Thyroid gland (tissue), 4 donors: ENCODE results near the gene CLSTN2. TPM values are rescaled to one million over a fixed set of nuclear protein-coding genes. Genes with fewer than 3 reads are reported as not detected.
"Not testable (repeated sequence)": the region's sequence is repeated elsewhere in the genome, so short reads cannot be mapped to it uniquely, and the experiment has no call there.

ENCODE experiments used
- DNase-seq, 2 donors: peaks; one replicate each; pipeline ENCODE4 v3.0.0-alpha.2; 2019
- H3K27ac ChIP-seq, 3 donors: fragments of 200-600 bp; sonication (generic); 1 replicate in 2 of 3; 2 replicates in 1 of 3; pipeline ENCODE4 v1.5.1; 2016 to 2019; ENCODE audit warnings: mild to moderate bottlenecking in 1 of 3, moderate library complexity in 1 of 3
- H3K27me3 ChIP-seq: fragments of 200-600 bp; sonication (generic); one replicate; pipeline ENCODE4 v1.5.1; 2019
- H3K36me3 ChIP-seq, 2 donors: fragments of 200-600 bp; sonication (generic); one replicate each; pipeline ENCODE4 v1.5.1; 2016 to 2019
- H3K4me1 ChIP-seq, 2 donors: fragments of 200-600 bp; sonication (generic); one replicate each; pipeline ENCODE4 v1.5.1; 2017 to 2019
- H3K4me3 ChIP-seq, 3 donors: fragments of 200-600 bp; sonication (generic); replicated peaks in 1 of 3; 1 replicate in 2 of 3; 2 replicates in 1 of 3; pipeline ENCODE4 v1.5.1; 2016; ENCODE audit warnings: mild to moderate bottlenecking in 1 of 3
- H3K9me3 ChIP-seq: fragments of 200-600 bp; sonication (generic); one replicate; pipeline ENCODE4 v1.5.1; 2017
- POLR2A ChIP-seq, 2 donors: fragments of 450-650 bp; IDR thresholded peaks; one replicate each; pipeline ENCODE4 v1.6.1; 2017; ENCODE audit warnings: antibody characterized with exemption in 2 of 2, mild to moderate bottlenecking in 2 of 2, moderate library complexity in 1 of 2
- WGBS, 2 donors: methylation state at CpG; one replicate each; pipeline ENCODE4 v1.1.5; 2017; 5-methylcytosine and 5-hydroxymethylcytosine counted together
- intact Hi-C: fragments of 100-400 bp; cut with DNase I; formaldehyde crosslinking; loops from one replicate; pipeline ENCODE4 v1.15.1; 2023
- total RNA-seq, 4 donors: library from RNA; depleted of rRNA; stranded (reverse); fragments of >200 nt; gene quantifications; one replicate each; pipeline ENCODE4 v1.2.3, GENCODE V29; 2016
- TF ChIP-seq, protein P1 (sequence below), 6 experiments: fragments of 200-600 bp in 3 of 6; fragments of 450-650 bp in 3 of 6; sonication (generic) in 3 of 6; IDR thresholded peaks; one replicate each; pipeline ENCODE4 v1.5.1; 2016 to 2019; ENCODE audit warnings: antibody characterized with exemption in 6 of 6, mild to moderate bottlenecking in 2 of 6, inconsistent platforms in 1 of 6, moderate library complexity in 1 of 6

The CLSTN2 gene
- total RNA-seq, 4 donors from 2014 or later = 9.7 to 32.9 (median 15.5) TPM

DNA sequence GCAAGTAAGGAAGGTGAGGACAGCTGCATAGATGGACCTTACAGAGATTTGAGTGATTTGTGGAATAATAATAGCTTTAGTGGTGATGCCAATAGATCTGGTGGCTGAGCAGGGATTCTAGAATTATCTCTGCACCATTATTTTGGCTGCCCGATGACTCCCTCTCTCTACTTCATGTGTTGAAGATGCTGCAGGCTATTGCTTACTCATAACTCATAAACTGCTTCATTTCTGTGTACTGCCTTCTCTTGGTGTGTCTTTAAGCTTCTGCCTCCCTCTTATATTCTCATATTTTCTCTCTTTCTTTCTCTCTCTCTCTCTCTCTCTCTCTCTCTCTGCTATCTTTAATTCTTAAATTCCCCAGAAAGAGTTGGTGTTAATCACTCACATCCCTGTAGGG, 486.9 kb downstream of the CLSTN2 start:
- 96 to 100% methylated on average over 1 of the region's 1 CpG for WGBS, 2 donors
- TF ChIP-seq, protein P1, sequence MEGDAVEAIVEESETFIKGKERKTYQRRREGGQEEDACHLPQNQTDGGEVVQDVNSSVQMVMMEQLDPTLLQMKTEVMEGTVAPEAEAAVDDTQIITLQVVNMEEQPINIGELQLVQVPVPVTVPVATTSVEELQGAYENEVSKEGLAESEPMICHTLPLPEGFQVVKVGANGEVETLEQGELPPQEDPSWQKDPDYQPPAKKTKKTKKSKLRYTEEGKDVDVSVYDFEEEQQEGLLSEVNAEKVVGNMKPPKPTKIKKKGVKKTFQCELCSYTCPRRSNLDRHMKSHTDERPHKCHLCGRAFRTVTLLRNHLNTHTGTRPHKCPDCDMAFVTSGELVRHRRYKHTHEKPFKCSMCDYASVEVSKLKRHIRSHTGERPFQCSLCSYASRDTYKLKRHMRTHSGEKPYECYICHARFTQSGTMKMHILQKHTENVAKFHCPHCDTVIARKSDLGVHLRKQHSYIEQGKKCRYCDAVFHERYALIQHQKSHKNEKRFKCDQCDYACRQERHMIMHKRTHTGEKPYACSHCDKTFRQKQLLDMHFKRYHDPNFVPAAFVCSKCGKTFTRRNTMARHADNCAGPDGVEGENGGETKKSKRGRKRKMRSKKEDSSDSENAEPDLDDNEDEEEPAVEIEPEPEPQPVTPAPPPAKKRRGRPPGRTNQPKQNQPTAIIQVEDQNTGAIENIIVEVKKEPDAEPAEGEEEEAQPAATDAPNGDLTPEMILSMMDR (IDR thresholded peaks at IDR 0.05) = no peak
- TF ChIP-seq POLR2A (IDR thresholded peaks at IDR 0.05) = no peak
- Histone ChIP-seq H3K27ac (no peak overlapping the region), H3K4me3 (no peak overlapping the region), H3K36me3 (no peaks in the 10 kb centered on the region), H3K4me1 (peaks cover 8 to 12% of the 10 kb centered on the region in 2 donors), H3K27me3 (no peaks in the 10 kb centered on the region), H3K9me3 (no peaks in the 10 kb centered on the region)
- DNase-seq = no peak
- intact Hi-C loops = no loop called here

DNA sequence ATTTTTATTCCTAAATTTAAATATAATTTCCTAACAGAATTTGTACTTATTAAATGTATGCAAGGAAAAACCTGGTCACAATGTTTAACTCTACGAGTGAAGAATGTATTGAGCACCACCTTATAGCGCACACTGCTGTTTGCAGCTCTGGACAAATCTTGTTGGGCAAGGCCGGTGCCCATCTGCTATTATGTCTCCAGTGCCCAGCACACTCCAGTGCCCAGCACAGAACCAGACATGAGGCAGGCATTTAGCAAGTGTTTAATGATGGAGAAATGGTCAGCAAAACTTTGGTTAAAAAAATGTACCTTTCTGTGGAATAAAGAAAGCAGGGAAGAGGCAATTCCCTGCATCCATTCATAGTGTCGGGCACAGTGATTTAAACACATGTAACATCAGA, 488.2 kb downstream of the CLSTN2 start:
- WGBS, 2 donors = 94 to 97% methylated on average over 4 of the region's 4 CpGs
- TF ChIP-seq, protein P1 (IDR thresholded peaks at IDR 0.05) = no peak
- TF ChIP-seq POLR2A (IDR thresholded peaks at IDR 0.05) = no peak
- intact Hi-C loops = no loop called here
- Histone ChIP-seq H3K27me3 (no peaks in the 10 kb centered on the region), H3K4me1 (peaks cover 8 to 12% of the 10 kb centered on the region in 2 donors), H3K4me3 (no peak overlapping the region), H3K9me3 (no peaks in the 10 kb centered on the region), H3K36me3 (no peaks in the 10 kb centered on the region), H3K27ac (no peak overlapping the region)
- DNase-seq = no peak

DNA sequence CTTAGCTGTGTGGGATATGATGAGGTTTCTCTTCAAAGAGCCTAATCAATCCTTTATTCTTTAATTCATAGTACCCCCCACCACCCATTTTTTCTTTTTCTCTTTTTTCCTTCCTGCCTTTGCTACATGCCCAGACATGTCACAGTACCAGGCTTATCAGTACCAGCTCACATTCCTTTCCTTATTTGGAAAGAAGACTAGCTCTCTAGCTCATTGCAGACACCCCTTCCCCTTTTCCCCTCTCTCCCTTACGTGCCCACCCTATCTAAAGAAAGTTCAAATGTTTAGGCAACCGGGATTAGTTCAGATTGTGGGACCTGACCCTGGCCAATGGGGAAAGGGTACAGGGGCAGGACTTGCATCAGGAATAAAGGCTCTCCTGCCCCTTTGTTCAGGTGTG, 488.6 kb downstream of the CLSTN2 start:
- not testable (repeated sequence) for H3K27ac ChIP-seq, DNase-seq
- peaks cover 8 to 12% of the 10 kb centered on the region in 2 donors for H3K4me1 ChIP-seq

DNA sequence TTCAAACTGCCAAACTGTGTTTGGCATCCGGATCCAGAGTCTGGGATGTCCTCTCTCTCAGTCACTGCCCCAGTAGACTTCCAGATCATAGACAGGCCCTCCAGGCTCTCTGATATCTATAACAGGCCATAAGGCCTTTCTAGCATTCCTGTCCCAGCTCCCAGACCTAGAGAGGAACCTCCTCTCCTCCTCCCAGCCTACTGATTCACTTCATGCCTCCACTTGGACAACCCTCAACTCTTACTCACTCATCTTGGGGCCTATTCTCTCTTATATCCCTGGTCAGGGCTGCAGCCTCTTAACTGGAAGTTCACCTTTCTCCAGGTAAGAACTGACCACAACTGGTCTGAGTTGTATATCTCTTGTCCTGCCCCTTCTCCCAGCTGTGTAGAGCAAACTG, 489.2 kb downstream of the CLSTN2 start:
- no peak for DNase-seq
- WGBS, 2 donors = 91 to 93% methylated on average over 1 of the region's 1 CpG

More for the DNA sequence above, 488.6 kb downstream of the CLSTN2 start:
- H3K27me3 ChIP-seq, H3K9me3 ChIP-seq, H3K4me3 ChIP-seq, H3K36me3 ChIP-seq, intact Hi-C loops: not testable (repeated sequence)
- 59 to 67% methylated on average over 2 of the region's 2 CpGs for WGBS, 2 donors

DNA sequence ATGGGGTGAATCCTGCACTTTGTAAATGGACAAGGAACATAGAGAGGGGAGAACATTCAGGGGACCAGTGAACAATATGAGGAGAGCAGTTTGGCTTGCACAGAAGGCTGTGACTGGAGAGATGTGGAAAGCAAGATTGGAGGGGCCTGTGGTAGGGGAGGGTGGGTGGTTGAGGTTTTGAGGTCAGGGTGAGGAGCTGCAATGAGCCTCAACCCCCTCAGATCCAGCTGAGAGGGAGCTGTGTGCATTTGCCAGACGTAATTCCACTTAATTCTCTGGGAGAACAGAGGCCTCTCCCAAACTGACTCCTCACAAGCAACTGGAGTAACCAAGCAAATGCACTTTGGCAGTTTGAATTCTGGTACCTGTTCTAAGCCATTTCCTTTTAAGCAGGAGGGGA, 489.7 kb downstream of the CLSTN2 start:
- no peak for DNase-seq
- Histone ChIP-seq H3K4me1 (peaks cover 8 to 12% of the 10 kb centered on the region in 2 donors), H3K27ac (no peak overlapping the region), H3K9me3 (no peaks in the 10 kb centered on the region), H3K4me3 (no peak overlapping the region), H3K27me3 (no peaks in the 10 kb centered on the region), H3K36me3 (no peaks in the 10 kb centered on the region)
- TF ChIP-seq POLR2A (IDR thresholded peaks at IDR 0.05) = no peak
- TF ChIP-seq, protein P1 (IDR thresholded peaks at IDR 0.05) = no peak
- 69 to 88% methylated on average over 1 of the region's 1 CpG for WGBS, 2 donors
- intact Hi-C loops = no loop called here

More for the DNA sequence above, 489.2 kb downstream of the CLSTN2 start:
- Histone ChIP-seq H3K27me3 (no peaks in the 10 kb centered on the region), H3K4me3 (no peak overlapping the region), H3K36me3 (no peaks in the 10 kb centered on the region), H3K4me1 (peaks cover 8 to 12% of the 10 kb centered on the region in 2 donors), H3K9me3 (no peaks in the 10 kb centered on the region), H3K27ac (no peak overlapping the region)
- TF ChIP-seq, protein P1 (IDR thresholded peaks at IDR 0.05) = no peak
- no peak for TF ChIP-seq POLR2A (IDR thresholded peaks at IDR 0.05)
- intact Hi-C loops = no loop called here

DNA sequence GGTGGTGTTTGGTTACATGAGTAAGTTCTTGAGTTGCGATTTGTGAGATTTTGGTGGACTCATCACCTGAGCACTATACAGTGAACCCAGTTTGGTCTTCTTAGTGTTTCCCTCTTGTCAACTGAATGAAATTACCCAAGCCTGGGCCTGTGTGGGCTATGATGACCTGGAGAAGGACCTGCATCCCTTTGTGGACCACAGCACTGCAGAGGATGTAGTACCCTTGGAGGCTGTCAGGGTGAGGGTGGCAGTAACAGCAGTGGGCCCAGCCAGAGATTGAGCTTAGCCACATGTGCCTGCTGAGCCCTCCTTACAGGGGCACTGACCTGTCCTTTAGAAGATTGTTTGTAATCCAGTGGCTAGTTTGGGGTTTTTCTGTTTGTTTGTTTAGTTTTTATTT, 492.8 kb downstream of the CLSTN2 start:
- DNase-seq = no peak
- intact Hi-C loops = no loop called here
- H3K4me1 ChIP-seq = peaks cover 0 to 7% of the 10 kb centered on the region in 2 donors

More for the DNA sequence above, 492.8 kb downstream of the CLSTN2 start:
- TF ChIP-seq, protein P1 (IDR thresholded peaks at IDR 0.05) = no peak
- TF ChIP-seq POLR2A (IDR thresholded peaks at IDR 0.05) = no peak
- Histone ChIP-seq H3K27me3 (no peaks in the 10 kb centered on the region), H3K4me3 (no peak overlapping the region), H3K36me3 (no peaks in the 10 kb centered on the region), H3K9me3 (no peaks in the 10 kb centered on the region), H3K27ac (no peak overlapping the region)
- WGBS, 2 donors = 100% methylated on average over 1 of the region's 1 CpG
